Adrenal gland (tissue), 5 donors: ENCODE data around the gene MLLT6.
A peak's percentile ranks its signal among the peaks of the same experiment; 100 is the strongest.

Source experiments
- CTCF ChIP-seq, 6 experiments: fragments of 450-650 bp in 4 of 6; fragments of 200-600 bp in 2 of 6; sonication (generic) in 1 of 6; IDR thresholded peaks; 1 replicate in 5 of 6; 2 replicates in 1 of 6; pipeline versions ENCODE4 v1.5.1 to v1.8.0; 2016 to 2021; ENCODE audit warnings: antibody characterized with exemption in 6 of 6, mild to moderate bottlenecking in 2 of 6, moderate library complexity in 1 of 6
- POLR2A ChIP-seq, 2 donors: fragments of 450-650 bp; IDR thresholded peaks; one replicate each; pipeline ENCODE4 v1.6.1; 2017; ENCODE audit warnings: antibody characterized with exemption in 2 of 2, mild to moderate bottlenecking in 2 of 2, moderate library complexity in 1 of 2
- donor health status: DM: no; HTN: no; CAD: no.

- TF ChIP-seq CTCF (IDR thresholded peaks at IDR 0.05) (no peak), POLR2A (IDR thresholded peaks at IDR 0.05) (peak in 1 of 2 donors; percentile 53)
Measured at GRCh38 chr17:38732376-38733281, 27.6 kb downstream of the MLLT6 start.
